AG09319 (cell line): ENCODE data around the gene C10orf105.

Experiments used
- DNase-seq: peaks from one replicate; pipeline ENCODE4 v3.0.0-alpha.2; 2010; ENCODE audit warnings: low read depth; ENCODE audit errors: extremely low read depth
- TF ChIP-seq, protein P1 (sequence below): IDR thresholded peaks from 2 replicates; pipeline ENCODE4 v1.5.1; 2011; ENCODE audit warnings: low read depth, mild to moderate bottlenecking, inconsistent platforms, low read length, moderate library complexity

Gene C10orf105

DNA sequence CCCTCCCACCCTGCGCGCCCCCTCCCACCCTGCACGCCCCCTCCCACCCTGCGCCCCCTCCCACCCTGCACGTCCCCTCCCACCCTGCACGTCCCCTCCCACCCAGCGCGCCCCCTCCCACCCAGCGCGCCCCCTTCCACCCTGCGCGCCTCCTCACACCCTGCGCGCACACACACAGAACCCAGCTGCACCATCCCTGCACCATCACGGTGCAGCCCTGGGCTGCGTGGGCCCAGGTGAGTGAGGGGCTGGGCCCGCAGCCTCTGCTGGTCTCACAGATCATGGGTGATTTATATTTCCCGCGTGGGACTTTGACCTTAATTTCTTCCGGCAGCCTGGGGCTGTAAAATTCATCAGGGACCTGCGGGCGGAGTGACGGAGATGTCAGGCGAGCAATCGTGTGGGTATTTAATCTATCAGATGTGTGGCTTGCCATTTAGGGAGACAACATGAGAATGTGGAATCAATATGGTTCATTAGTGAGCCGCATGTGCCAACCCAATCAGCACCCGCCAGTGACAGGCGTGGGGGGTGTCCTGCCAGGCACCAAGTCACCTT, 57.7 kb downstream of the C10orf105 start:
- no peak for DNase-seq
- TF ChIP-seq, protein P1, sequence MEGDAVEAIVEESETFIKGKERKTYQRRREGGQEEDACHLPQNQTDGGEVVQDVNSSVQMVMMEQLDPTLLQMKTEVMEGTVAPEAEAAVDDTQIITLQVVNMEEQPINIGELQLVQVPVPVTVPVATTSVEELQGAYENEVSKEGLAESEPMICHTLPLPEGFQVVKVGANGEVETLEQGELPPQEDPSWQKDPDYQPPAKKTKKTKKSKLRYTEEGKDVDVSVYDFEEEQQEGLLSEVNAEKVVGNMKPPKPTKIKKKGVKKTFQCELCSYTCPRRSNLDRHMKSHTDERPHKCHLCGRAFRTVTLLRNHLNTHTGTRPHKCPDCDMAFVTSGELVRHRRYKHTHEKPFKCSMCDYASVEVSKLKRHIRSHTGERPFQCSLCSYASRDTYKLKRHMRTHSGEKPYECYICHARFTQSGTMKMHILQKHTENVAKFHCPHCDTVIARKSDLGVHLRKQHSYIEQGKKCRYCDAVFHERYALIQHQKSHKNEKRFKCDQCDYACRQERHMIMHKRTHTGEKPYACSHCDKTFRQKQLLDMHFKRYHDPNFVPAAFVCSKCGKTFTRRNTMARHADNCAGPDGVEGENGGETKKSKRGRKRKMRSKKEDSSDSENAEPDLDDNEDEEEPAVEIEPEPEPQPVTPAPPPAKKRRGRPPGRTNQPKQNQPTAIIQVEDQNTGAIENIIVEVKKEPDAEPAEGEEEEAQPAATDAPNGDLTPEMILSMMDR, result no peak
